NCI-H526 treated with DMSO at 0.1 percent for 48 hours (cell line): ENCODE data around the gene B2M.
A peak's percentile ranks its signal among the peaks of the same experiment; 100 is the strongest.
"Not testable (repeated sequence)": the region's sequence is repeated elsewhere in the genome, so short reads cannot be mapped to it uniquely, and the experiment has no call there.

Experiments
- DNase-seq: peaks from one replicate; lab custom pipeline; 2025; lab: John Stamatoyannopoulos, UW

B2M gene

GRCh38 chr15:44698641-44699040 lies 12.7 kb upstream of the B2M start:
- DNase-seq = no peak

GRCh38 chr15:44700676-44701075 lies 10.6 kb upstream of the B2M start:
- DNase-seq = not testable (repeated sequence)

GRCh38 chr15:44705986-44706385 lies 5.3 kb upstream of the B2M start:
- no peak for DNase-seq

GRCh38 chr15:44706401-44706800 lies 4.9 kb upstream of the B2M start:
- no peak for DNase-seq

DNA sequence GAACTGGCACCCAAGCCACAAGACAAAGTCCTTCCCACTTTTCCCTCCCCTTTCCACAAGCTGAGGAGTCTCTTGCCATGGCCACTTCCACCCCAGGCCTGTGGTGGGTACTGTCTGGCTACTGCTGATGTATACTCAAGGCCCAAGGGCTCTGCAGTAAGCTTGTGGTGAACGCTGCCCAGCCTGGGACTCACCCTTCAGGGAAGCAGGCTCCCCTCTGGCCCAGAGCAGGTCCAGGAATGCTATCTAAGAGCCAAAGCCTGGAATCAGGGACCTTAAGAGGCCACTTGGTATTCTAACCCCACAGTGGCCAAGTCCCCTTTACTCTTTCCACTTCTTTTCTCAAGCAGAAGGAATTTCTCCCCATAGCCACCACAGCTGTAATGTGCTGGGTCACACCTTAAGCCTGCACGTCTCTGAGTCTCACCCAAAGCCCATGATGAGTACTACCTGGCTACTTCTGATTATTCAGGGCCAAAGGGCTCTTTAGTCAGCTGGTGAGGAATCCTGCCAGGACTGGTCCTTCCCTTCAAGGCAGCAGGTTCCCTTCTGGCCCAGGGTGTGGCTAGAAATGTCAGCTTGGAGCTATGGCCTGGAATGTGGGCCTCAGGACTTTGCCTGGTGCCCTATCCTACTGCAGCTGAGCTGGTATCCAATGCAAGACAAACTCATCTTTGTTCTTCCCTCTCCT lies 4.2 kb upstream of the B2M start:
- DNase-seq = no peak

DNA sequence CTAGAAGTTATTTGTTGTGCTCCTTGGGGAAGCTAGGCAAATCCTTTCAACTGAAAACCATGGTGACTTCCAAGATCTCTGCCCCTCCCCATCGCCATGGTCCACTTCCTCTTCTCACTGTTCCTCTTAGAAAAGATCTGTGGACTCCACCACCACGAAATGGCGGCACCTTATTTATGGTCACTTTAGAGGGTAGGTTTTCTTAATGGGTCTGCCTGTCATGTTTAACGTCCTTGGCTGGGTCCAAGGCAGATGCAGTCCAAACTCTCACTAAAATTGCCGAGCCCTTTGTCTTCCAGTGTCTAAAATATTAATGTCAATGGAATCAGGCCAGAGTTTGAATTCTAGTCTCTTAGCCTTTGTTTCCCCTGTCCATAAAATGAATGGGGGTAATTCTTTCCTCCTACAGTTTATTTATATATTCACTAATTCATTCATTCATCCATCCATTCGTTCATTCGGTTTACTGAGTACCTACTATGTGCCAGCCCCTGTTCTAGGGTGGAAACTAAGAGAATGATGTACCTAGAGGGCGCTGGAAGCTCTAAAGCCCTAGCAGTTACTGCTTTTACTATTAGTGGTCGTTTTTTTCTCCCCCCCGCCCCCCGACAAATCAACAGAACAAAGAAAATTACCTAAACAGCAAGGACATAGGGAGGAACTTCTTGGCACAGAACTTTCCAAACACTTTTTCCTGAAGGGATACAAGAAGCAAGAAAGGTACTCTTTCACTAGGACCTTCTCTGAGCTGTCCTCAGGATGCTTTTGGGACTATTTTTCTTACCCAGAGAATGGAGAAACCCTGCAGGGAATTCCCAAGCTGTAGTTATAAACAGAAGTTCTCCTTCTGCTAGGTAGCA lies 851 bp upstream of the B2M start:
- DNase-seq = peak; percentile 5

- DNase-seq = peak; percentile 51
Measured at GRCh38 chr15:44711743-44712345, 527 bp downstream of the B2M start.

DNA sequence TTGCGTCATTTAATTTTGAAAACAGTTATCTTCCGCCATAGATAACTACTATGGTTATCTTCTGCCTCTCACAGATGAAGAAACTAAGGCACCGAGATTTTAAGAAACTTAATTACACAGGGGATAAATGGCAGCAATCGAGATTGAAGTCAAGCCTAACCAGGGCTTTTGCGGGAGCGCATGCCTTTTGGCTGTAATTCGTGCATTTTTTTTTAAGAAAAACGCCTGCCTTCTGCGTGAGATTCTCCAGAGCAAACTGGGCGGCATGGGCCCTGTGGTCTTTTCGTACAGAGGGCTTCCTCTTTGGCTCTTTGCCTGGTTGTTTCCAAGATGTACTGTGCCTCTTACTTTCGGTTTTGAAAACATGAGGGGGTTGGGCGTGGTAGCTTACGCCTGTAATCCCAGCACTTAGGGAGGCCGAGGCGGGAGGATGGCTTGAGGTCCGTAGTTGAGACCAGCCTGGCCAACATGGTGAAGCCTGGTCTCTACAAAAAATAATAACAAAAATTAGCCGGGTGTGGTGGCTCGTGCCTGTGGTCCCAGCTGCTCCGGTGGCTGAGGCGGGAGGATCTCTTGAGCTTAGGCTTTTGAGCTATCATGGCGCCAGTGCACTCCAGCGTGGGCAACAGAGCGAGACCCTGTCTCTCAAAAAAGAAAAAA lies 1.2 kb downstream of the B2M start:
- DNase-seq = peak; percentile 17

DNA sequence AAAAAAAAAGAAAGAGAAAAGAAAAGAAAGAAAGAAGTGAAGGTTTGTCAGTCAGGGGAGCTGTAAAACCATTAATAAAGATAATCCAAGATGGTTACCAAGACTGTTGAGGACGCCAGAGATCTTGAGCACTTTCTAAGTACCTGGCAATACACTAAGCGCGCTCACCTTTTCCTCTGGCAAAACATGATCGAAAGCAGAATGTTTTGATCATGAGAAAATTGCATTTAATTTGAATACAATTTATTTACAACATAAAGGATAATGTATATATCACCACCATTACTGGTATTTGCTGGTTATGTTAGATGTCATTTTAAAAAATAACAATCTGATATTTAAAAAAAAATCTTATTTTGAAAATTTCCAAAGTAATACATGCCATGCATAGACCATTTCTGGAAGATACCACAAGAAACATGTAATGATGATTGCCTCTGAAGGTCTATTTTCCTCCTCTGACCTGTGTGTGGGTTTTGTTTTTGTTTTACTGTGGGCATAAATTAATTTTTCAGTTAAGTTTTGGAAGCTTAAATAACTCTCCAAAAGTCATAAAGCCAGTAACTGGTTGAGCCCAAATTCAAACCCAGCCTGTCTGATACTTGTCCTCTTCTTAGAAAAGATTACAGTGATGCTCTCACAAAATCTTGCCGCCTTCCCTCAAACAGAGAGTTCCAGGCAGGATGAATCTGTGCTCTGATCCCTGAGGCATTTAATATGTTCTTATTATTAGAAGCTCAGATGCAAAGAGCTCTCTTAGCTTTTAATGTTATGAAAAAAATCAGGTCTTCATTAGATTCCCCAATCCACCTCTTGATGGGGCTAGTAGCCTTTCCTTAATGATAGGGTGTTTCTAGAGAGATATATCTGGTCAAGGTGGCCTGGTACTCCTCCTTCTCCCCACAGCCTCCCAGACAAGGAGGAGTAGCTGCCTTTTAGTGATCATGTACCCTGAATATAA lies 2.0 kb downstream of the B2M start:
- peak; percentile 9 for DNase-seq

DNA sequence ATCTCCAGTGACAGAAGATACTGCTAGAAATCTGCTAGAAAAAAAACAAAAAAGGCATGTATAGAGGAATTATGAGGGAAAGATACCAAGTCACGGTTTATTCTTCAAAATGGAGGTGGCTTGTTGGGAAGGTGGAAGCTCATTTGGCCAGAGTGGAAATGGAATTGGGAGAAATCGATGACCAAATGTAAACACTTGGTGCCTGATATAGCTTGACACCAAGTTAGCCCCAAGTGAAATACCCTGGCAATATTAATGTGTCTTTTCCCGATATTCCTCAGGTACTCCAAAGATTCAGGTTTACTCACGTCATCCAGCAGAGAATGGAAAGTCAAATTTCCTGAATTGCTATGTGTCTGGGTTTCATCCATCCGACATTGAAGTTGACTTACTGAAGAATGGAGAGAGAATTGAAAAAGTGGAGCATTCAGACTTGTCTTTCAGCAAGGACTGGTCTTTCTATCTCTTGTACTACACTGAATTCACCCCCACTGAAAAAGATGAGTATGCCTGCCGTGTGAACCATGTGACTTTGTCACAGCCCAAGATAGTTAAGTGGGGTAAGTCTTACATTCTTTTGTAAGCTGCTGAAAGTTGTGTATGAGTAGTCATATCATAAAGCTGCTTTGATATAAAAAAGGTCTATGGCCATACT lies 4.0 kb downstream of the B2M start:
- no peak for DNase-seq

DNA sequence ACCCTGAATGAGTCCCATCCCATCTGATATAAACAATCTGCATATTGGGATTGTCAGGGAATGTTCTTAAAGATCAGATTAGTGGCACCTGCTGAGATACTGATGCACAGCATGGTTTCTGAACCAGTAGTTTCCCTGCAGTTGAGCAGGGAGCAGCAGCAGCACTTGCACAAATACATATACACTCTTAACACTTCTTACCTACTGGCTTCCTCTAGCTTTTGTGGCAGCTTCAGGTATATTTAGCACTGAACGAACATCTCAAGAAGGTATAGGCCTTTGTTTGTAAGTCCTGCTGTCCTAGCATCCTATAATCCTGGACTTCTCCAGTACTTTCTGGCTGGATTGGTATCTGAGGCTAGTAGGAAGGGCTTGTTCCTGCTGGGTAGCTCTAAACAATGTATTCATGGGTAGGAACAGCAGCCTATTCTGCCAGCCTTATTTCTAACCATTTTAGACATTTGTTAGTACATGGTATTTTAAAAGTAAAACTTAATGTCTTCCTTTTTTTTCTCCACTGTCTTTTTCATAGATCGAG lies 4.5 kb downstream of the B2M start:
- DNase-seq = no peak

DNA sequence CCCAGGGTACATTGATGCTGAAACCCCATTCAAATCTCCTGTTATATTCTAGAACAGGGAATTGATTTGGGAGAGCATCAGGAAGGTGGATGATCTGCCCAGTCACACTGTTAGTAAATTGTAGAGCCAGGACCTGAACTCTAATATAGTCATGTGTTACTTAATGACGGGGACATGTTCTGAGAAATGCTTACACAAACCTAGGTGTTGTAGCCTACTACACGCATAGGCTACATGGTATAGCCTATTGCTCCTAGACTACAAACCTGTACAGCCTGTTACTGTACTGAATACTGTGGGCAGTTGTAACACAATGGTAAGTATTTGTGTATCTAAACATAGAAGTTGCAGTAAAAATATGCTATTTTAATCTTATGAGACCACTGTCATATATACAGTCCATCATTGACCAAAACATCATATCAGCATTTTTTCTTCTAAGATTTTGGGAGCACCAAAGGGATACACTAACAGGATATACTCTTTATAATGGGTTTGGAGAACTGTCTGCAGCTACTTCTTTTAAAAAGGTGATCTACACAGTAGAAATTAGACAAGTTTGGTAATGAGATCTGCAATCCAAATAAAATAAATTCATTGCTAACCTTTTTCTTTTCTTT lies 5.8 kb downstream of the B2M start:
- DNase-seq = no peak

- no peak for DNase-seq
Measured at GRCh38 chr15:44718180-44718926, 7.0 kb downstream of the B2M start.

DNA sequence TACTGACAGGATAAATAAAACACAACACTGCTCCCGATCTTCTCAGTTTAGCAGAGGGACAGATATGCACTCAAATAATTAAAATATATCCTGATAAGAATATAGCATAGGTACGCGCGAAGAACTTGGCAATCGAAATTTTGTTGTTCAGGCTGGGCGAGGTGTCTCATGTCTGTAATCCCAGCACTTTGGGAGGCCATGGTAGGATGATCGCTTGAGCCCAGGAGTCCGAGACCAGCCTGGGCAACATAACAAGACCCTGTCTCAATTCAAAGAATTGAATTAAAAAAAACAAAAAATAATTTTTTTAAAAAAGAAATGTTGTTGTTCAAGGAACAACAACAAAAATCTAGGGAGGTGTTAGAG lies 7.6 kb downstream of the B2M start:
- no peak for DNase-seq

- no peak for DNase-seq
Measured at GRCh38 chr15:44719293-44719999, 8.1 kb downstream of the B2M start.

DNA sequence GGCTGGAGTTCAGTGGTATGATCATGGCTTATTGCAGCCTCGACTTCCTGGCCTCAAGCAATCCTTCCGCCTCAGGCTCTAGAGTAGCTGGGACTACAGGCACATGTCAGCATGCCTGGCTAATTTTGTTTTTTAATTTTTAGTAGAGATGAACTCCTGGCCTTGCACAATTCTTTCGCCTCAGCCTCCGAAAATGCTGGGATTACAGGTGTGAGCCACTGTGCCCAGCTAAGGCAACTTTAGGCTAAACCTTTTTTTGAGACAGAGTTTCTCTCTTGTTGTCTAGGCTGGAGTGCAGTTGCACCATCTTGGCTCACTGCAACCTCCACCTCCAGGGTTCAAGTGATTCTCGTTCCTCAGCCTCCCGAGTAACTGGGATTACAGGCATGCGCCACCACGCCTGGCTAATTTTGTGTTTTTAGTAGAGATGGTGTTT lies 8.7 kb downstream of the B2M start:
- DNase-seq = not testable (repeated sequence)

DNA sequence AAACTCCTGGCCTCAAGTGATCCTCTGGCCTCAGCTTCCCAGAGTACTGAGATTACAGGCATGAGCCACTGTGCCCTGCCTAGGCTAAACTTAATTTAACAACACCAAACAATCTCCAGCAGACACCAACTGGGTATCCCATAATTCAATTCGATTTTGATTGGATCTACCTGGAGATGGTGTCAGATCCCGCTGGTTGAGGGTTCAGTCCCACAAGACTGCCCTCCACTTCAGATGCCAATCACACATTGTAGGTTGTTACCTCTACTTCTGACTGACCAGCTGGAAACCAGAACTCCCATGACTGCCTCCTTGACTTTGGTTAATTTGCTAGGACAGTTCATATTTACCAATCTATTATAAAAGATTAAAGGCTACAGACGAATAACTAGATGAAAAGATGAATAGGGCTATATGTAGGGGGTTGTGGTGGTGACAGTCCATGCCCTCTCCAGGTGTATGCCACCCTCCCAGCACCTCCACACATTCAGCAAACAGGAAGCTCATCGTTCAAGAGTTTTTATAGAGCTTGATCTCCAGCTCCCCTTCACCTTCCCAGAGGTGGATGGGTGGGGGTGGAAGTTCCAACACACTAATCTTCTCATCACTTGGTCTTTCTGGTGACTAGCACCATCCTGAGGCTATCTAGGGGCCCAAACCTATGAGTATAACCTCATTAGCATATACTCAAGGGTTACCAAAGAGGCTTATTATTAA lies 9.3 kb downstream of the B2M start:
- no peak for DNase-seq

- no peak for DNase-seq
Measured at GRCh38 chr15:44722011-44722410, 10.7 kb downstream of the B2M start.
